K562 (cell line): ENCODE measurements around the gene JPT1. TPM values are rescaled to one million over a fixed set of nuclear protein-coding genes. Genes with fewer than 3 reads are reported as not detected.
"Not testable (repeated sequence)": the region's sequence is repeated elsewhere in the genome, so short reads cannot be mapped to it uniquely, and the experiment has no call there.

Experiments
- ATAC-seq: fragments of 200-7000 bp; cut with Tn5 transposase; 3 replicates; pipeline ENCODE4 v1.9.1; 2020; ENCODE audit warnings: moderate library complexity
- BruUV-seq: library from RNA; stranded (reverse); fragments of 400-500 nt; replicated peaks from 2 replicates; lab custom pipeline; 2021; lab: Mats Ljungman, UMichigan
- CTCF ChIA-PET: fragments of 300-600 bp; formaldehyde crosslinking; extraction: SDS; loops from one replicate; lab custom pipeline; 2021; ENCODE audit warnings: low intra/inter-chr PET ratio; lab: Yijun Ruan, JAX
- POLR2A ChIA-PET: fragments of 300-600, 350-650 bp; sonication (Branson Sonifier 250); formaldehyde crosslinking; extraction: SDS; loops from one replicate; lab custom pipeline; 2021; ENCODE audit warnings: antibody characterized with exemption, inconsistent platforms; lab: Yijun Ruan, JAX
- DNase-seq, 4 experiments: peaks; one replicate each; pipeline versions ENCODE4 v3.0.0 to v3.0.0-alpha.2; 2011 to 2018; ENCODE audit warnings: low spot score in 3 of 4, mixed read lengths in 3 of 4; ENCODE audit errors: extremely low read depth in 1 of 4
- FAIRE-seq: peaks from 2 replicates; lab custom pipeline; 2011; peaks lifted over from hg19 to GRCh38; lab: Jason Lieb, UNC
- H2AFZ ChIP-seq: 2 replicates; pipeline ENCODE4 v1.6.0; 2011; ENCODE audit warnings: low read depth, low read length, control low read depth, inconsistent platforms
- H3K27ac ChIP-seq: fragments of 200-600 bp; 3 replicates; pipeline ENCODE4 v1.8.0; 2011; ENCODE audit warnings: low read depth, mild to moderate bottlenecking, control low read depth, inconsistent platforms, low read length, moderate library complexity, mixed read lengths; ENCODE audit errors: extremely low read depth
- H3K27me3 ChIP-seq, 2 experiments: fragments of 300-600 bp in 1 of 2; 2 replicates in 1 of 2; 3 replicates in 1 of 2; pipeline versions ENCODE4 v1.6.0 to v1.8.0; 2011; ENCODE audit warnings: inconsistent platforms in 2 of 2, low read length in 2 of 2, mild to moderate bottlenecking in 1 of 2, mixed read lengths in 1 of 2, moderate library complexity in 1 of 2; ENCODE audit not compliant: control insufficient read depth in 2 of 2, insufficient read depth in 2 of 2
- H3K36me3 ChIP-seq: fragments of 300-600 bp; 3 replicates; pipeline ENCODE4 v1.8.0; 2011; ENCODE audit warnings: mild to moderate bottlenecking, low read length, inconsistent platforms; ENCODE audit not compliant: control insufficient read depth, insufficient read depth
- H3K4me1 ChIP-seq, 2 experiments: fragments of 200-600 bp in 1 of 2; replicated peaks in 1 of 2; 2 replicates in 1 of 2; 3 replicates in 1 of 2; pipeline versions ENCODE4 v1.5.1 to v1.8.0; 2011; ENCODE audit warnings: inconsistent platforms in 2 of 2, low read length in 2 of 2, mild to moderate bottlenecking in 1 of 2, mixed read lengths in 1 of 2, moderate library complexity in 1 of 2; ENCODE audit not compliant: control insufficient read depth in 2 of 2, insufficient read depth in 2 of 2
- H3K4me2 ChIP-seq: 2 replicates; pipeline ENCODE4 v1.6.1; 2011; ENCODE audit warnings: low read length, control low read depth, inconsistent platforms, mixed read lengths; ENCODE audit not compliant: insufficient read depth
- H3K4me3 ChIP-seq: fragments of 200-600 bp; sonication (generic), shearing (Covaris generic); 2 replicates; pipeline ENCODE4 v1.5.1; 2016; ENCODE audit warnings: control low read depth, inconsistent platforms
- H3K79me2 ChIP-seq: fragments of 200-600 bp; 3 replicates; pipeline ENCODE4 v1.8.0; 2011; ENCODE audit warnings: low read length, inconsistent platforms; ENCODE audit not compliant: control insufficient read depth, insufficient read depth
- H3K9ac ChIP-seq, 2 experiments: 2 replicates each; pipeline versions ENCODE4 v1.6.0 to v1.6.1; 2011; ENCODE audit warnings: low read depth in 2 of 2, low read length in 2 of 2, control low read depth in 1 of 2, inconsistent platforms in 1 of 2, mild to moderate bottlenecking in 1 of 2, mixed read lengths in 1 of 2; ENCODE audit not compliant: insufficient read depth in 1 of 2
- H3K9me1 ChIP-seq: one replicate; pipeline ENCODE4 v1.6.0; 2011; ENCODE audit warnings: inconsistent platforms, mild to moderate bottlenecking, low read length, moderate library complexity; ENCODE audit not compliant: control insufficient read depth, insufficient read depth
- H3K9me3 ChIP-seq: replicated peaks from 2 replicates; pipeline ENCODE4 v1.5.1; 2011; ENCODE audit warnings: low read depth, low read length, inconsistent platforms; ENCODE audit not compliant: control insufficient read depth, insufficient read depth
- H4K20me1 ChIP-seq: replicated peaks from 2 replicates; pipeline ENCODE4 v1.6.1; 2011; ENCODE audit warnings: low read length, inconsistent platforms, mixed read lengths; ENCODE audit not compliant: control insufficient read depth, insufficient read depth
- ESRRB ChIP-seq: fragments of 250-450 bp; sonication (Bioruptor Pico); IDR thresholded peaks from 2 replicates; pipeline ENCODE4 v1.5.0; 2020; ENCODE audit warnings: mild to moderate bottlenecking, moderate library complexity, borderline replicate concordance
- SP1 ChIP-seq: sonication (generic); formaldehyde crosslinking; IDR thresholded peaks from 2 replicates; pipeline ENCODE4 v1.8.1; 2022; ENCODE audit warnings: mild to moderate bottlenecking, missing genetic modification reagents
- ZNF121 ChIP-seq: sonication (generic); formaldehyde crosslinking; conservative IDR thresholded peaks from 2 replicates; pipeline ENCODE4 v1.8.0; 2022; ENCODE audit warnings: missing genetic modification reagents
- ZNF274 ChIP-seq: IDR thresholded peaks from 2 replicates; pipeline ENCODE4 v1.6.1; 2011; ENCODE audit warnings: low read depth, mild to moderate bottlenecking, low read length, moderate library complexity, borderline replicate concordance
- WGBS: fragments of 100-300 bp; shearing (Covaris generic); methylation state at CpG from one replicate; pipeline ENCODE4 v1.1.6; 2016; ENCODE audit warnings: low coverage, mixed read lengths; ENCODE audit not compliant: insufficient coverage; ENCODE audit errors: missing lambda C conversion rate; 5-methylcytosine and 5-hydroxymethylcytosine counted together
- in situ Hi-C: fragments of 300-500 bp; cut with MboI; formaldehyde crosslinking; loops from 4 replicates; pipeline ENCODE4 v1.15.0; 2018; ENCODE audit warnings: inconsistent platforms, mixed read lengths
- intact Hi-C: fragments of 100-400 bp; cut with micrococcal nuclease; formaldehyde crosslinking; loops from 2 replicates; pipeline ENCODE4 v1.14.2; 2022
- polyA plus RNA-seq, 8 experiments: library from polyadenylated mRNA; depleted of rRNA in 4 of 8; stranded (reverse) in 5 of 8; unstranded in 3 of 8; fragments of >200 nt; fragmentation: Nextera tagmentation in 2 of 8; fragmentation: Illumina TruSeq in 1 of 8; extraction: Ambion mirVana in 2 of 8; extraction: Trizol in 1 of 8; gene quantifications; 2 replicates each; pipeline versions ENCODE4 v1.2.1 to v1.2.3, GENCODE V29; 2011 to 2014; ENCODE audit warnings: inconsistent platforms in 1 of 8, missing spikeins in 1 of 8
- total RNA-seq, 7 experiments: library from RNA; depleted of rRNA in 6 of 7; stranded (reverse); fragments of >200 nt in 6 of 7; fragmentation: Illumina TruSeq in 2 of 7; extraction: Trizol in 2 of 7; gene quantifications; 2 replicates each; pipeline versions ENCODE4 v1.2.1 to v1.2.3, GENCODE V29; 2011 to 2021; ENCODE audit warnings: low replicate concordance in 1 of 7
- TF ChIP-seq, protein P1 (sequence below): sonication (generic); formaldehyde crosslinking; IDR thresholded peaks from 2 replicates; pipeline ENCODE4 v1.8.1; 2023; ENCODE audit warnings: mild to moderate bottlenecking, missing genetic modification reagents

JPT1 gene
- total and polyA plus RNA-seq, 9 of the 15 experiments (the other 6 are each of a cell fraction or from before 2014, with no cell fraction given) = 56.7 to 292 (median 144) TPM

DNA sequence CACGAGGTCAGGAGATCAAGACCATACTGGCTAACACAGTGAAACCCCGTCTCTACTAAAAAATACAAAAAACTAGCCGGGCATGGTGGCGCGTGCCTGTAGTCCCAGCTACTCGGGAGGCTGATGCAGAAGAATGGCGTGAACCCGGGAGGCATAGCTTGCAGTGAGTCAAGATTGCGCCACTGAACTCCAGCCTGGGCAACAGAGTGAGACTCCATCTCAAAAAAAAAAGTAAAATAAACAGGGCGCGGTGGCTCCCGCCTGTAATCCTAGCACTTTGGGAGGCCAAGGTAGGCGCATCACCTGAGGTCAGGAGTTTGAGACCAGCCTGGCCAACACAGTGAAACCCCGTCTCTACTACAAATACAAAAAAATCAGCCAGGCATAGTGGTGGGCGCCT is 10.3 kb upstream of the JPT1 start:
- BruUV-seq, H3K9ac ChIP-seq, H3K4me3 ChIP-seq, in situ Hi-C loops, H3K4me2 ChIP-seq, H3K27ac ChIP-seq, H2AFZ ChIP-seq, H3K27me3 ChIP-seq, ATAC-seq, H3K9me1 ChIP-seq, DNase-seq, H4K20me1 ChIP-seq, H3K4me1 ChIP-seq, FAIRE-seq, H3K79me2 ChIP-seq, intact Hi-C loops, H3K9me3 ChIP-seq, CTCF ChIA-PET: not testable (repeated sequence)
- peak; percentile 33; the same call in 1 of the 2 replicates for TF ChIP-seq ZNF121 (CRISPR knock-in tag)
- TF ChIP-seq, protein P1, sequence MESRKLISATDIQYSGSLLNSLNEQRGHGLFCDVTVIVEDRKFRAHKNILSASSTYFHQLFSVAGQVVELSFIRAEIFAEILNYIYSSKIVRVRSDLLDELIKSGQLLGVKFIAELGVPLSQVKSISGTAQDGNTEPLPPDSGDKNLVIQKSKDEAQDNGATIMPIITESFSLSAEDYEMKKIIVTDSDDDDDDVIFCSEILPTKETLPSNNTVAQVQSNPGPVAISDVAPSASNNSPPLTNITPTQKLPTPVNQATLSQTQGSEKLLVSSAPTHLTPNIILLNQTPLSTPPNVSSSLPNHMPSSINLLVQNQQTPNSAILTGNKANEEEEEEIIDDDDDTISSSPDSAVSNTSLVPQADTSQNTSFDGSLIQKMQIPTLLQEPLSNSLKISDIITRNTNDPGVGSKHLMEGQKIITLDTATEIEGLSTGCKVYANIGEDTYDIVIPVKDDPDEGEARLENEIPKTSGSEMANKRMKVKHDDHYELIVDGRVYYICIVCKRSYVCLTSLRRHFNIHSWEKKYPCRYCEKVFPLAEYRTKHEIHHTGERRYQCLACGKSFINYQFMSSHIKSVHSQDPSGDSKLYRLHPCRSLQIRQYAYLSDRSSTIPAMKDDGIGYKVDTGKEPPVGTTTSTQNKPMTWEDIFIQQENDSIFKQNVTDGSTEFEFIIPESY (CRISPR knock-in tag) = peak; percentile 84
- H3K36me3 ChIP-seq = peaks cover 35% of the 10 kb centered on the region
- POLR2A ChIA-PET = interaction anchor here (0.6 to 1.2 kb wide), 8 partner anchors 9 to 290 kb away, joined by 3 to 7 read pairs (median 3); partner anchors contain the start of gene JPT1
- 94% methylated on average over 15 of the region's 15 CpGs for WGBS

DNA sequence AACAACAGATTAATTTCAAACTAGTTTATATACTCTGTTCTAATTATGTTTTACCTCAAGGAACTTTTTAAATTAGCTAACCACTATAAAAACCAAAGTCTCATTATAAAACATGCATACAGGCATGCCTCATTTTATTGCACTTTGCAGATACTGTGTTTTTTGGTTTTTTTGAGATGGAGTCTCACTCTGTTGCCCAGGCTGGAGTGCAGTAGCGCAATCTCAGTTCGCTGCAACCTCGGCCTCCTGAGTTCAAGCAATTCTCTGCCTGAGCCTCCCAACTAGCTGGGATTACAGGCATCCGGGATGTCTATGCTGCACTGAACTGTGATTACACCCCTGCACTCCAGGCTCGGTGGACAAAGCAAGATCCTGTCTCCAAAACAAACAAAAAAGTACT is 8.8 kb upstream of the JPT1 start:
- H3K36me3 ChIP-seq = peaks cover 22% of the 10 kb centered on the region
- no peak overlapping the region for H2AFZ ChIP-seq
- DNase-seq (no peak), ATAC-seq (no peak), FAIRE-seq (no peak)
- no peaks in the 10 kb centered on the region for H3K79me2 ChIP-seq
- no peaks in the 10 kb centered on the region for H3K9me1 ChIP-seq
- no peak overlapping the region for H3K4me2 ChIP-seq
- CTCF ChIA-PET = no interaction called here
- in situ Hi-C loops (no loop called here), intact Hi-C loops (no loop called here)
- H3K27ac ChIP-seq = no peak overlapping the region
- WGBS = 98% methylated on average over 5 of the region's 5 CpGs
- H4K20me1 ChIP-seq = no peaks in the 10 kb centered on the region
- TF ChIP-seq SP1 (CRISPR knock-in tag) (0 out of 2 replicates have a peak, but pooled peaks have one; percentile 19), ZNF274 (no peak), ESRRB (CRISPR knock-in tag) (no peak)
- no peak overlapping the region for H3K4me3 ChIP-seq
- no peaks in the 10 kb centered on the region for H3K4me1 ChIP-seq
- no TSS peak for BruUV-seq
- H3K9ac ChIP-seq = no peak overlapping the region
- POLR2A ChIA-PET = interaction anchor here (0.7 to 3.4 kb wide), 7 partner anchors 8 to 736 kb away, joined by 3 to 17 read pairs (median 4); partner anchors contain the start of gene JPT1
- no peaks in the 10 kb centered on the region for H3K27me3 ChIP-seq
- no peaks in the 10 kb centered on the region for H3K9me3 ChIP-seq
